H4 (cell line): ENCODE results near the gene RIMBP2. TPM values are rescaled to one million over a fixed set of nuclear protein-coding genes. Genes with fewer than 3 reads are reported as not detected.
A peak's percentile ranks its signal among the peaks of the same experiment; 100 is the strongest.
"Not testable (repeated sequence)": the region's sequence is repeated elsewhere in the genome, so short reads cannot be mapped to it uniquely, and the experiment has no call there.

Experiments used
- DNase-seq: peaks from one replicate; pipeline ENCODE4 v3.0.0-alpha.2; 2015; ENCODE audit warnings: low spot score
- total RNA-seq: library from RNA; depleted of rRNA; stranded (reverse); fragments of >200 nt; shearing (Covaris generic); gene quantifications from 2 replicates; pipeline ENCODE4 v1.2.3, GENCODE V29; 2014; rRNA removed

Gene RIMBP2, protein sequence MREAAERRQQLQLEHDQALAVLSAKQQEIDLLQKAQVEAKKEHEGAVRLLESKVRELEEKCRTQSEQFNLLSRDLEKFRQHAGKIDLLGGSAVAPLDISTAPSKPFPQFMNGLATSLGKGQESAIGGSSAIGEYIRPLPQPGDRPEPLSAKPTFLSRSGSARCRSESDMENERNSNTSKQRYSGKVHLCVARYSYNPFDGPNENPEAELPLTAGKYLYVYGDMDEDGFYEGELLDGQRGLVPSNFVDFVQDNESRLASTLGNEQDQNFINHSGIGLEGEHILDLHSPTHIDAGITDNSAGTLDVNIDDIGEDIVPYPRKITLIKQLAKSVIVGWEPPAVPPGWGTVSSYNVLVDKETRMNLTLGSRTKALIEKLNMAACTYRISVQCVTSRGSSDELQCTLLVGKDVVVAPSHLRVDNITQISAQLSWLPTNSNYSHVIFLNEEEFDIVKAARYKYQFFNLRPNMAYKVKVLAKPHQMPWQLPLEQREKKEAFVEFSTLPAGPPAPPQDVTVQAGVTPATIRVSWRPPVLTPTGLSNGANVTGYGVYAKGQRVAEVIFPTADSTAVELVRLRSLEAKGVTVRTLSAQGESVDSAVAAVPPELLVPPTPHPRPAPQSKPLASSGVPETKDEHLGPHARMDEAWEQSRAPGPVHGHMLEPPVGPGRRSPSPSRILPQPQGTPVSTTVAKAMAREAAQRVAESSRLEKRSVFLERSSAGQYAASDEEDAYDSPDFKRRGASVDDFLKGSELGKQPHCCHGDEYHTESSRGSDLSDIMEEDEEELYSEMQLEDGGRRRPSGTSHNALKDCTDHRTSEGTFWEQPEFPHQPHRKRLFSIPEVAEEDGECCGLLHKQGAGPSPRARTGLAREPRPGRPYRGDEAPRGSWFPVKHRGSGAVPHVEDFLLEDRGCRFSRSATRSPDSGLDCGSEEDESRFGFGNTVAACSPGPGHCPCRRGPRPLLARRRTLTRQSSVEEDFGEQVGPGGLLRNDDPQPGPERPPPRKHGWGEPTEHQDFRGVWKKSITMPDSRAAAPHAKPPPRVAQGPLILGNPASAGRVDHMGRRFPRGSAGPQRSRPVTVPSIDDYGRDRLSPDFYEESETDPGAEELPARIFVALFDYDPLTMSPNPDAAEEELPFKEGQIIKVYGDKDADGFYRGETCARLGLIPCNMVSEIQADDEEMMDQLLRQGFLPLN (N-terminal part only)
- 0.06 and 0.50 TPM in 2 replicates for total RNA-seq

DNA sequence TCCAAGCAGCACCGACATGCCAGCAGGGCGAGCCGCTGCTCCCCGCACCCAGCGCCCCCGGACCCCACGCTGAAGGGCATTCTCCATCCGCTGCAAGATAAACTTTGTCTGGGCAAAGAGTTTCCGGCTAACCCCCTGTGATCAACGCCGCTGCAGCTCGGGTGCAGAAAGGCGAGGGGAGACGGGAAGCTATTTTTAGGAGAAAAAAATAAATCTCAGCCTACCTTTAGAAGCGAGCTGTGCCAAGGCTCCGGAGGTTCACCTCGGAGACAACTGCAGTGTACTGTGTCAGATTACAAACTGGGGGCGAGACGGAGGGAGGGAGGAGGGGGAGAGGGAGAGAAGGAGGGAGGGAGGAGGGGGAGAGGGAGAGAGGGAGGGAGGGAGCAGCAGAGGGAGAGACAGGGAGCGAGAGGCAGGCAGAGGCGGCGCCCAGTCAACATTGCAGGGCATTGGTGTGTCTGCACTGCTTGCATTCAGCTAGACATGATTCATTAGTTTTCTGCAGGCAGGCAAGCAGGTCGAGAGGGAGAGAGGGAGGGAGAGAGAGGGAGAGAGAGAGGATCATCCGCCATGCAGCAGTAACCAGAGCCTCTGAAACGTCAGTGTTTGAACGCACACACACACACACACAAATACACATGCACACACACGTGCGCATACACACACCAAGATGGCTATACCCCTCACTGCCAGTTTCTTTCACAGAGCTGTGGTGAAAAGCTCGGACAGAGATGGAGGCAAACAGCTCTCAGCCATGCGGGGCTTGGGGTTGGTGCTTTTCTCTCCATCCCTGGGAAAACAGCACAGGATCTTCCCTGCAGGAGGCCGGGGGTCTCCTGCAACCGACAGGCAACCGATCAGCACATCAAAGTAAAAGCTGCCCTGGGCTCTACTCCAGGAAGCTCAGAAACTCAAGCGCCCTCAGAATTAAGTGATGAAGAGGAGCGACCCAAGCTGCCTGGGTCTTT lies at the start of gene RIMBP2:
TSS of gene RIMBP2 (minus strand) at position 302 of the 971 bp plus-strand sequence. CDS start 237,286 bp downstream, outside the sequence.
- DNase-seq: peak; percentile 18

DNA sequence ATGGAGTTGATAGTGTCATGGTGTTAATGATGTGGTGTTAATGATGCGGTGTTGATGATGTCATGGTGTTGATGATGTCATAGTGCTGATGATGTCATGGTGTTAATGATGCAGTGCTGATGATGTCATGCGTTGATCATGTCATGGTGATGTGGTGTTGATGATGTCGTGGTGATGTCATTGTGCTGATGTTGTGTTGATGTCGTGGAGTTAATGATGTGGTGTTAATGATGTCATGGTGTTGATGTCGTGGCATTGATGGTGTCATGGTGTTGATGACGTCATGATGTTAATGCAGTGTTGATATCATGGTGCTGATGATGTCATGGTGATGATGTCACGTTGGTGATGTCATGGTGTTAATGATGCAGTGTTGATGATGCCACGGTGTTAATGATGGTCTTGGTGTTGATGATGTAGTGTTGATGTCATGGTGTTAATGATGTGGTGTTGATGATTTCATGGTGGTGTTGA lies 49.1 kb upstream of the RIMBP2 start:
- peak; percentile 11 for DNase-seq

DNA sequence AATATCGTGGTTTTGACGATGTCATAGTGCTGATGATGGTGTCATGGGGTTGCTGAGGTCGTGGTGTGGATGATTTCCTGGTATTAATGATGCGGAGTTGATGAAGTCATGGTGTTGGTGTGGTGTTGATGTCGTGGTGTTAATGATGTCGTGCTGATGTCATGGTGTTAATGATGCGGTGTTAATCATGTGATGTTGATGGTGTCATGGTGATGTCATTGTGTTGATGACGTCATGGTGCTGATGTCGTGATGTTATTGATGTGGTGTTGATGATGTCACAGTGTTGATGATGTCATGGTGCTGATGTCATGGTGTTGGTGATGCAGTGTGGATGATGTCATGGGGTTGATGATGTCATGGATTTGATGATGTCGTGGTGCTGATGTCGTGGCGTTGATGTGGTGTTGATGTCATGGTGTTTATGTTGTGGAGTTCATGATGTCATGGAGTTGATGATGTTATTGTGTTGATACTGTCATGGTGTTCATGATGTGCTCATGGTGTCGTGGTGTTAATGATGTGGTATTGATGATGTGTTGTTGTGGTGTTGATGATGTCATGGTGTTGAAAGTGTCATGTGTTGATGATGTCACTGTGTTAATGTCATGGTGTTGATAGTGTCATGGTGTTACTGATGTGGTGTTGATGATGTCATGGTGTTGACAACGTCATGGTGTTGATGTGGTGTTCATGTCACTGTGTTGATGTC lies 48.5 kb upstream of the RIMBP2 start:
- no peak for DNase-seq

DNA sequence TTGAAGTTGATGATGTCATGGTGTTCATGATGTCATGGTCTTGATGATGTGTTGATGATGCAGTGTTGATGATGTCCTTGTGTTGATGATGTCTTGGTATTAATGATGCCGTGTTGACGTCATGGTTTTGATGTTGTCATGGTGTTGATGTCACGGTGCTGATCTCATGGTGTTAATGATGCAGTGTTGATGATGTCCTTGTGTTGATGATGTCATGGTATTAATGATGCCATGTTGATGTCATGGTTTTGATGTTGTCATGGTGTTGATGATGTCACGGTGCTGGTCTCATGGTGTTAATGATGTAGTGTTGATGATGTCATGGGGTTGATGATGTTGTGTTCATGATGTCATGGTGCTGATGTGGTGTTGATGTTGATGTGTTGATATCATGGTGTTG lies 48.0 kb upstream of the RIMBP2 start:
- no peak for DNase-seq

DNA sequence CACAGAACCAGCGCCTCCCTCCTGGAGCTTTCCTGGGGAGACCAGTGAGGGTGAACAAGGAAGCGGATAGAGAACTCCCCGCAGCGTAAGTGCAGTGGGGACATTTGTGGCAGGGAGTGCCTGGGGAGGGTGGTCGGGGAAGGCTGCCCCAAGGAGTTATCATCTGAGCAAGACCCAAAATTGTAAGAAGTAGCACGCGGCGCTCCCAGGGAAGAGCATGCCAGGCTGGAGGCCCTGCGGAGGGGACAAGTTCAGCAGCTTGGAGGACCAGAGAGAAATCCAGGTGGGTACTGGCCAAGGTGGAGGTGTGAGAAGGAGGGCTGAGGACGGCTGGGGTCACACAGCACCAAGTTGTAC lies 46.2 kb upstream of the RIMBP2 start:
- DNase-seq: no peak

DNA sequence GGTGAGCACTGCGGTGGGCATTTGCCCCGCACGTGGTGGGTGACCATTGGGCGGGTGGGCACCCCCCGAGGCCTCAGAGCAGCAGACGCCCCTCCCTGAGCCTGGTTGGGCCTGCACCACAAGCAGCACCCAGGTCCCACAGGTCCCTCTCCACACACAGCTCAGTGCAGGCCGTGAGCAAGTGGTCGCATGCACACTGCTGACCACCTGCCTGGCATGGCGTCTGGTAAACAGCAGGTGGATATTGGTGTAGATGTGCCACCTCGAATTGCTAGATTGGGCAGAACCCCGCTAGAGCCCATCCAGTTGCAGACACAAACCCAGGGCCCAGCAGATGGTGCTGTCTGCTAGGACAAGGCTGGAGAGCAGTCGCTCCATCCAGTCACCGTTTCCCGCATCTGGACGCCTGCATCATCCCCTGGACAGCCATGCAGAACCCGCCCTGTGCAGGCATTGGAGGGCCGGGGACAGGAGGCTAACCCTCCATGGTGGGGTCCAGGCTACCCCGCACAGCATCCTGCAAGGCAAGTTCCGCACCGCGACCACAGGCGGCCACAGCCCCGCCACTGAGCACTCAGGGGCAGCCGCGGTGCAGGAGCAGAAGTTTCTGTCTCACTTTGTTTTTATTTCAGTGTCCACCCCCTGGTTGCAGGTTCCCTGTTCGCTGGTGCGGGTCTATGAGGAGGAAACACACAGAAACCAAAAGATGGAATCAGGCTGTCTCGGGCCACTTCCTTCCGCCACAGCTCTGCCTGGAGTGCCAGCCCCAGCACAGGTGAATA lies 45.6 kb upstream of the RIMBP2 start:
- no peak for DNase-seq

DNA sequence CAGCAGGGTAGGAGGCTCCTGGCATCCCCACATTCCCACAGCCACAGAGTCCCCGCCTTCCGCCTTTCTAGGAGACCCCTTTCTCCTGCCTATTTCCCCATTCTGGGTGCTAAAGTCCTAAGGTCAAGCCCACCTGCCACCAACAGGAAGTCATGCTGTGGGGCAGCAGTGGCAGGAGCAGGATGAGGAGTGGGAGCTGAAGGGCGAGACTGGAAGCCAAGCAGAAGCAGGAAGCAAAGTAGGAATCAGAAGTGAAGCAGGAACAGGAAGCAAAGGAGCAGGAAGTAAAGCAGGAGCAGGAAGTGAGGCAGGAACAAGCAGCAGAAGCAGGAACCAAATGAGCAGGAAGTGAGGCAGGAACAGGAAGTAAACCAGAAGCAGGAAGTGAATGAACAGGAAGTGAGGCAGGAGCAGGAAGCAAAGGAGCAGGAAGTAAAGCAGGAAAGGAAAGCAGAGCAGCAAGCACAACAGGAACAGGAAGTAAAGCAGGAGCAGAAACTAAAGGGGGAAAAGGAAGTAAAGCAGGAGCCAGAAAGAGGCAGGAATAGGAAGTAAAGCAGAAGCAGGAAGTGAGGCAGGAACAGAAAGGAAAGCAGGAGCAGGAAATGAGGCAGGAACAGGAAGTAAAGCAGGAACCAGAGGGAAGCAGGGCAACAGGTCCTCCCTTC lies 38.3 kb upstream of the RIMBP2 start:
- DNase-seq: no peak

DNA sequence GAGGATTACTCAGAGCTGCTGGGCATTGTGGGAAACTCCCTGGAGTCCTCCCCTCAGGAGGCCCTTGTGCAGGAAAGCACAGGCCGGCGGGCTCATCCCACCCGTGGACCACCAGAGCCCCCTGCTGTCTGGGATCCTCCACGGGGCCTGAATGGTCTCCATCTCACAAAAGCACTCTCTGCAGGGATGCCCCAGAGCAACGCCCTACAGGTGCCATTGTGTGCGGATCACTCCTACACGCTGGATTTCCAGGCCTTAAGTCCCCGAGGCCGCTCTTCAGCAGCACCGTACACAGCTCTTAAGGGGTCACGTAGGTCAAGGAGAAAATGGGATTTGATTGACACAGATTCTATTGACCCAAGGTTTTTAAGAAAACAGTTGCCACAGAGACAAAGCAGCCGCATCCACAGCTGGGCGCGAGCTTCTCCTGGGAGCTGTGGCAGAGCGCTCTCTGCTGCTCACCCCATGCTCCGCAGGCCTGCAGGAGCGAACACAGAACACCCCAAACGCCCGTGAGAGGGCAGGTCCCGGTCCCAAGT lies 36.7 kb upstream of the RIMBP2 start:
- no peak for DNase-seq

DNA sequence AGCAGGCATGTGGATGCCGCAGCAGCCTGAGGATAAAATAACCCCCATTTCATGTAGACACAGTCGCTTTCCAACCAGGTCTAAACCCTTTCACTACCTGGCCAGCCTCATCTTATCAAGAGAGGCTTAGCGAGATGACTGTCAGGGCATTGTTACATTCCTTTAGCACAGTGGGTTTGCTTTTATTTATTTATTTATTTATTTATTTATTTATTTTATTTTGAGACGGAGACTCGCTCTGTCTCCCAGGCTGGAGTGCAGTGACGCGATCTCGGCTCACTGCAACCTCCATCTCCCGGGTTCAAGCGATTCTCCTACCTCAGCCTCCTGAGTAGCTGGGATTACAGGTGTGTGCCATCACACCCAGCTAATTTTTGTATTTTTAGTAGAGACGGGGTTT lies 35.9 kb upstream of the RIMBP2 start:
- not testable (repeated sequence) for DNase-seq

DNA sequence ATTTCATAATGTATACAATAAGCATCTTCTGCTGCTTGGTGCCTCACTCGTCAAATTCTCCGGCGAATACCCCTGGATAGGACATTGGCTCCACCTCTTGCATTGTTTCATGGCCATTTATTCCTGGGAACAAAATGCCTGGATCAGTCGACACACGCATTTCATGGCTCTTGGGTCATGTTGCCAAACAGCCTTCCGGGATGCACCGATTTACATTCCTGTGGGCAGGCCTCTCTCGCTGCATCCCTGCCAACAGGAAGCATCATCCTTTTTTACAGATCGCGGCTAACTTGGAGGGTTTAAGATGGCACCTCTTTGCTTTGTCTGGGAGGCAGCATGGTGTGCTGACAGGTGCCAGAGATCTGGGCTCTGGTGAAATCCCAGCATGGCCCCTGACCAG lies 32.7 kb upstream of the RIMBP2 start:
- DNase-seq: no peak

DNA sequence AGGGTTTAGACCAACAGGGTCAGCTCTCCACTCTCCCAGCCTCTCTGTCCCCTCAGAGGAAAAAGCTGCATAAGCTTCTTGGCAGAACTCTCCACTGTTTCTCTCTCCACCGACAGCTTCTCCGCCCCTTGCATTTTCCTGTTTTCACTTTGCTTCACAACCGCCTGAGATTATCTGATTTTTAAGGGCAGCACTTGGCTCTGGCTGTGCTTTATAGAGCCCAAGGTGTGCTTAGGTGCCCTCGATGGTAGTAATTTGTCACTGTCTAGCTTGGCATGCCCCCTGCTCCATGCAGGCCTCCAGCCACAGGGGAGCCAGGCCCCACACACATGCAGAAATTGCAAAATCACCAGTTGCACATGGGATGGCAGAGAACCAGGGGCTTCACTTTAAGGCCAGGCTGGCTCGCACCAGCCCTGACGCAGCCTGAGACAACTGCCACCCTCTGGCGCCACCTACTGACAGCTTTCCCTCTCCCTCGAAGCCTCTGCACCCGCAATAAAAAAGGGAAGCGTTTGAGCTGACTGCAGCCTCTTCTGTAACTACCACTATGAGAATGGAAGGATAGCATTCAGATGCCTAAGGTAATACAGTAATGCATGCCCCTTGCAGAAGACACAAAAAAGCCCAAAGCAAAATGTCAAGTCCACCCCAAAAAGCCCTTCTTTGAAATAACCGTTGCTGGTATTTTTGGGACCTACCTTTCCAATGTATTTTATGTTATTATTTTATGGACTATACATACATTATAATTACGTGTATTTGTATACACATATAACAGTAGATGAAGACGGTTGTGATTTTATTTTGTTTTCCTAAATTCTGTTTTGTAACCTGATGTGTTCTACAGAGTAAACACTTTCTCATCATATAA lies 32.0 kb upstream of the RIMBP2 start:
- DNase-seq: peak; percentile 37

DNA sequence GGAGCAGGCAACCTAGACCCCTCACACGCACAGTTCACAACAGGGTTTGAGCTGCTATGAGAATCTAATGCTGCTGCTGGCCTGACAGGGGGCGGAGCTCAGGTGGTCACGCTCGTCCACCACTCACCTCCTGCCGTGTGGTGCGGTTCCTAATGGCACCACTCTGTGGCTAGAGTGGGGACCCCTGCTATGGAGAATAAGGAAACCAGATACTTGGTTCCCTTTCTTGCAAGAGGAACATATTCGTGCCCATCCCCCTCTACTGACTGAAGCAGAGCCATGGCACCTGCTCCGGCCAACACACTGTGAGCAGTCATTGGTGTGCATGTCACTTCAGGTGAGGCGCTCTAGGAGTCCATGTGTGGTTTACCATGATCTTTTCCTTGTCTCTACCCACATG lies 30.4 kb upstream of the RIMBP2 start:
- DNase-seq: no peak

DNA sequence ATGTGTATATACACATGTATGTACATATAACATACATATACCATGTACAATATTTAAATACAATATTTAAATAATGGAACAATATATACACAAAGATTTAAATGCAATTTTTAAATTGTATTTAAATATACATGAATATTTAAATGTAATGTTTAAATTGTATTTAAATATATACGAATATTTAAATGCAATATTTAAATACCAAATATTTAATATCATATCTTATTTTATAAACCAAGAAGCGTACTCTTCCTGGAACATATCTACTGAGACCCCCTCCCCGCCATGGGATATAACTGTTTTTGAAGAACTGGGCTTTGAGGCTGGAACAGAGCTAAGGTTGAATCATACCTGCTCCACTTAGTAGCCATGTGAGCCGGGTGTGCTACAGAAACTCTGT lies 29.8 kb upstream of the RIMBP2 start:
- DNase-seq: no peak

DNA sequence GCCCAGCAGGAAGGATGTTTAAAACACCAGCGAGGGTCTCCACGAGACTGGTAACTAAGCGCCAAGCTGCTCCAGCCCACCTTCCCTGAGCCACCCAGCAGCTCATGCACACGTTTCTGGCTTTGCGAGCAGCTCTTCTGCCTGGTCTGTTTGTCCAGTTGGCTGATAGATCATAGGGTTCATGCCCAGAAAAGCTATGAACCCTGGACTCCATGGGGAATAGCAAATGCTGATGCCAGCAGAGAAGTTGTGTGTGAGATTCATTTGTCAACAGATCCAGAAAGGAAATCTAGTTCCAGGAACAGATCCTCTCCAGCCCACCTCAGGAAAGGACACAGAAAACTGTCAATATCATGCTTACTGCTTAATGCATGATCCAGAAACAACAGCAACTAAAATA lies 28.2 kb upstream of the RIMBP2 start:
- no peak for DNase-seq

DNA sequence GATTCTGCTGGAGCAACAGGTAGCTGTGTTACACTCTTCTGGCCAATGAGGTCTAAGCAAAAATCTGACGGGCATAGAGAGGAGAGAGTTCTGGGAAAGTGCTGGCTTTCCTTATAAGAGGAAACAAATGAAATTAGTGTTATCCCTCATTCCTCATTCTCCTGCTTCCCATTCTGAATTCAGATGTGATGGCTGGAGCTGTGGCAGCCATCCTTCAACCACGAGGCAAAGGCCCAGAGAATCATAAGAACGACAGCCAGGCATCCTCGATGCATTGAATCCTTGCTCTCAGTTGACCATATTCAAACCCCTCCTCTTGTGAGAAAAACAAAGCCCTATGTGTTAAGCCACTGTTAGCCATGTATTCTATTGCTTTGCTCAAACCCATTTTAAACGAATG lies 27.5 kb upstream of the RIMBP2 start:
- DNase-seq: no peak

DNA sequence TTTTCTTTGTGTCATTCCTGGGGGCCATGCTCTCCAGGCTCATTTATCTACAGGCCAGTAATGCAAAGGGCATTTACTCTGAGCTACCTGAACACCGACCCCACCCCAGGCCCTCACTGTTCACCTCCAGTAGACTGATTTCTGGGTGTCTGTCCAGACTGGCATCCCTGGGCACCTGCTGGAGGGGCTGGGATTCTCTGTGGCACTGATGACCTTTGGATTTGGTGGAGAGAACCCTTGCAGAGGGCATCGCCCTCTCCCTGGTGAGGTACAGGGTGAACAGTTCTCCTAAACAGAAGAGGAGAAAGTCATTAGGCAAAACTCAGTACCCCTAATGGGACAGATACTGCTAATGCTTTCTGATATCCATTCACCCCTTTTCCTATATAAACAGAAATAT lies 27.1 kb upstream of the RIMBP2 start:
- DNase-seq: no peak

DNA sequence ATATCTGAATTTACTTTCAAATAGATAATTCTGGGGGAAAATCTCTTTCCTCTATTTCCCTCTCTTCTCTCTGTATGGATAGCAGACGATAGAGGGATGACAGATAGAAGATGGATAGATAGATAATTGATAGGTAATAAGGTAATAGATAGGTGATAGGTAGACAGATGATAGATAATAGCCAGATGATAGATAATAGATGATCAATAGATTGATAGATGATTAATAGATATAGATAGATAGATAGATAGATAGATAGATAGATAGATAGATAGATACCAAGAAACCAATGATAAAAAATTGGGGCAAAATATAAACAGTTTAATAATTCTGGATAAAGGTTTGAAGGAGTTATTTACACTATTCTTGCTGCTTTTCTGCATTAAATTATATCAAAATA lies 26.6 kb upstream of the RIMBP2 start:
- no peak for DNase-seq

DNA sequence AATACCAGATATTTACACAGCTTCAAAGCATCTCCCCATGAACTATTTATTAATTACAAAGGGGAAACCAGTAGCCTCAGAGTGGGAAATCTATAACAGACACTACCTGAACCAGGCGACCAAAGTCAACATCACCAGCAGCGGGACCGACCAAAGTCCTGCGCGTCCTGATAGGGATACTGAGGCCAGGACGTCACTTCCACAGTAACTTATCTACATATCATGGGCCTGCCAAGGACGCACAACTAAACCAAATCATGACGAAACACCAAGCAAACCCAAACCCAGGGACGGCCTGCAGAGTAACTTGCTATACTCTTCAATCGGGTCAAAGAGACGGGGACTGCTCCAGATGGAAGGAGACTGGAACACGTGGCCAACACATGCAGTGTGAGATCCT lies 26.0 kb upstream of the RIMBP2 start:
- no peak for DNase-seq
